Erythroblast (primary cell): ENCODE results near the gene ASIC3.

ENCODE experiments used
- DNase-seq, 2 experiments: peaks; one replicate each; lab custom pipeline; 2025; lab: John Stamatoyannopoulos, UW
- GATA1 ChIP-seq: IDR thresholded peaks from 2 replicates; pipeline ENCODE4 v1.6.1; 2011; ENCODE audit warnings: low read depth, mild to moderate bottlenecking, control low read depth, low read length, moderate library complexity
- POLR2A ChIP-seq: IDR thresholded peaks from 2 replicates; pipeline ENCODE4 v1.6.1; 2011; ENCODE audit warnings: mild to moderate bottlenecking, low read length

Gene ASIC3

GRCh38 chr7:151047976-151048815 lies at the start of gene ASIC3:
Gene ASIC3 (plus strand): TSS chr7:151048531. CDS start chr7:151048886, 355 bp downstream.
- TF ChIP-seq POLR2A (no peak), GATA1 (no peak)
- no peak for DNase-seq

GRCh38 chr7:150999001-150999400 lies 49.3 kb upstream of the ASIC3 start:
- DNase-seq, result no peak
- no peak for TF ChIP-seq GATA1

DNA sequence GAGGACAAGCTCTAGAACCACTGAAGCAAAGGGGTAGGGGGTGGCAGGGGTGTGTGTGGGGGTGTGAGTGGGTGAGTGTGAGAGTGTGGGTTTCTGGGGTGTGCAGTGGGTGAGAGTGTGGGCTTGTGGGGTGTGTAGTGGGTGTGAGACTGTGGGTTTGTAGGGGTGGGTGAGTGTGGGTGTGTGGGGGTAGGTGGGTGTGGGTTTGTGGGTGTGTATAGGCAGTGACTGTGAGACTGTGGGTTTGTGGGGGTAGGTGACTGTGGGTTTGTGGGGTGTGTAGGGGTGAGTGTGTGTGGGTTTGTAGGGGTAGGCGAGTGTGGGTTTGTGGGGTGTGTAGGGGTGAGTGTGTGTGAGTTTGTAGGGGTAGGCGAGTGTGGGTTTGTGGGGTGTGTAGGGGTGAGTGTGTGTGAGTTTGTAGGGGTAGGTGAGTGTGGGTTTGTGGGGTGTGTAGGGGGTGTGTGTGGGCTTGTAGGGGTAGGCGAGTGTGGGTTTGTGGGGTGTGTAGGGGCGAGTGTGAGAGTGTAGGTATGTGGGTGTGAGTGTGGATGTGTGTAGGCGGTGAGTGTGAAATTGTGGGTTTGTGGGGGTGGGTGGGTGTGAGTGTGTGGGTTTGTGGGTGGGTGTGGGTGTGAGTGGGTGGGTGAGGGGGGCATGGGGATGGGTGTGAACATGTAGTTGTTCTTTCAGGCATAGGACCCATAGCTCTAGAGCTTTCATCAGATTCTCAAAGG lies 48.7 kb upstream of the ASIC3 start:
- DNase-seq, result no peak
- TF ChIP-seq GATA1 (no peak), POLR2A (no peak)

DNA sequence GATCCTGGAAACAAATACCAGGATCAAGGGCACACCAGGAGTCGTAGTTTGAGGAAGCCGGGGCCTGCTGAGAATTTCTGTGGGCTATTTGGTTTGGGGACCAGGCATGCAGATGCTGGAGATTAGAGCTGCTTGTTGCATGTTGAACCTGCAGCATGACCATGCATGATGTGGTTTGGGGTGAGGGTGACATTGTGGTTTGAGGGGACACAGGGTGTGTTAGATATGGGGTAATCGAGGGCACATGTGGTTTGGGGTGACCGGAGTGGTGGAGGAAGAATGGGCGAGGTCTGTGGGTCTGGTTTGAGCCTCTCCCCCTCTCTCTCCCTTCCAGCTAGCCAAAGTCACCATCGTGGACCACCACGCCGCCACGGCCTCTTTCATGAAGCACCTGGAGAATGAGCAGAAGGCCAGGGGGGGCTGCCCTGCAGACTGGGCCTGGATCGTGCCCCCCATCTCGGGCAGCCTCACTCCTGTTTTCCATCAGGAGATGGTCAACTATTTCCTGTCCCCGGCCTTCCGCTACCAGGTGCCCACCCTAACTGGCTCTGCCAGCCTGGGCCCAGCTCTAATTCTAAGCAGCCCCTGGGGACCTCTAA lies 47.3 kb upstream of the ASIC3 start:
- TF ChIP-seq POLR2A (no peak), GATA1 (no peak)
- DNase-seq, result peak in 1 of 2 experiments; percentile 49

DNA sequence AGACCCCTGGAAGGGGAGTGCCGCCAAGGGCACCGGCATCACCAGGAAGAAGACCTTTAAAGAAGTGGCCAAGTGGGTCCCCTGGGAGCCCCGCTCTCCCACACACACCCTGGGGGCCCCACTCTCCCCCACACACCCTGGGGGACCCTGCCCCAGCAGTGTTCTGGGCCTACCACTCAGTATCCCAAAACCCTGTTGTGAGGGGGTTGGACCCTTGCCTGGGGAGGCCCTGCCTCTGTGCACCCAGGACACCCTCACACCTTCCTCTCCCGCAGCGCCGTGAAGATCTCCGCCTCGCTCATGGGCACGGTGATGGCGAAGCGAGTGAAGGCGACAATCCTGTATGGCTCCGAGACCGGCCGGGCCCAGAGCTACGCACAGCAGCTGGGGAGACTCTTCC lies 46.8 kb upstream of the ASIC3 start:
- DNase-seq, result no peak
- no peak for TF ChIP-seq GATA1
- no peak for TF ChIP-seq POLR2A

- no peak for DNase-seq
- no peak for TF ChIP-seq POLR2A
- TF ChIP-seq GATA1, result no peak
These were observed 44.8 kb upstream of the ASIC3 start for GRCh38 chr7:151003572-151003971.

- no peak for TF ChIP-seq POLR2A
- no peak for TF ChIP-seq GATA1
These were observed 42.8 kb upstream of the ASIC3 start for GRCh38 chr7:151005566-151005965.

DNA sequence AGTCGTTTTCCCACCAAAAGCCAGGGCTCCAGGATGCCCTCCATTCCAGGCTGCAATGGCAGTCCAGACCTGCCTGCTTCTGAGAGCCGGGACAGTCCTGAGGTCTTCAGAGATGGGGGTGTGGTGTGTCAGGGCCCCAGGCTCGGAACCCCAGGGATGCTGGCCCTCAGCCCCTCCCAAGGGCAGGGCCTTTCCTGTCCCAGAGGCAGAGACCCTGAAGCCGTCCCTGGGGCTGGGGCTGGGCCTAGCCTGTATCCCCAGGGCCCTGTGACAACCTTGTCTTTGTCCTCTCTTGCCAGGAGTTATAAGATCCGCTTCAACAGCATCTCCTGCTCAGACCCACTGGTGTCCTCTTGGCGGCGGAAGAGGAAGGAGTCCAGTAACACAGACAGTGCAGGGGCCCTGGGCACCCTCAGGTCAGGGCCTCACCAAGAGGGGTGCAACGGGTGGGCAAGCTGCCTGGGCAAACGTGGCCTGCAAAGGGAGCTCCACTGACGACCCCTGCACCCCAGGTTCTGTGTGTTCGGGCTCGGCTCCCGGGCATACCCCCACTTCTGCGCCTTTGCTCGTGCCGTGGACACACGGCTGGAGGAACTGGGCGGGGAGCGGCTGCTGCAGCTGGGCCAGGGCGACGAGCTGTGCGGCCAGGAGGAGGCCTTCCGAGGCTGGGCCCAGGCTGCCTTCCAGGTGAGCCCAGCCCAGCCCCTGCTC lies 41.6 kb upstream of the ASIC3 start:
- no peak for DNase-seq
- no peak for TF ChIP-seq GATA1
- TF ChIP-seq POLR2A, result no peak

More at GRCh38 chr7:151005566-151005965, 42.8 kb upstream of the ASIC3 start:
- no peak for DNase-seq

DNA sequence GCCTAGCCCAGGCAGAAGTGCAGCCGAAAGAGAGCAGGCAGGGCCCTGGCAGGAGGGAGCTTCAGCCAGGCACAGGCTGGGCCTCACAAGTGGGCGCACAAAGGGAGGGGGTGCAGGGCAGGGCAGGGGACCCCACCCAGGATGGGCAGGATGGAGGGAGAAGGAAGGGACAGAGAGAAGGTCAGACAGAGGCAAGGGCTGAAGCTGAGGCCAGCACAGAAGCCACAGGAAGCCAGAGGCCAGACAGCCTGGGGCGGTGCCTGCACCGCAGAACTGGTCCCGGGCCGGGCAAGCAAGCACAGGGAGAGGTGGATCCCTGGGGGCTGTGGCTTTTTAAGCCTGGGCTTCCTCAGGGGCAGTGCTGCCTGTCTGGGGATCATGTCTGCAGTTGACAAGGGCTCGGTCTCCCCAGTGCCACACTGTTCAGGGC lies 40.8 kb upstream of the ASIC3 start:
- no peak for TF ChIP-seq POLR2A
- no peak for TF ChIP-seq GATA1
- no peak for DNase-seq

DNA sequence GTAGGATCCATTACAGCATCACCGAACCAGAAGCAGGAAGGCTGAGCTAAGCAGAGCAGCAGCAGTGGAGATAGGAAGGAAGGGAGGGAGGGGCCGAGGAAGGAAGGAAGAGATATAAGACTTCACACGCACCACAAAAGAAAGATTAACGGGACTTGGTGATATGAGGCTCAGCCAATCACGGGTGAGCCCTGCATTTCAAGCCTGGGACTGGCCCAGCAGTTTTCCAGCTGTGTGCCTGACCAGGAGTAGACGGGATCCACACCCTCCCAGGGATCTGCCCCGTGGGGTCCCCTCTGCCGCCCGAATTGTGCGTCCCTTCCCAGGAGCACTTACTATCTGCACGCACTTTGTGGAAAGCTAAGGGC lies 40.2 kb upstream of the ASIC3 start:
- peak; percentile 78 to 86 for DNase-seq
- TF ChIP-seq GATA1, result no peak
- TF ChIP-seq POLR2A, result no peak

- no peak for TF ChIP-seq GATA1
- peak; percentile 45 for TF ChIP-seq POLR2A
- DNase-seq, result peak; percentile 87 to 89
These were observed 39.6 kb upstream of the ASIC3 start for GRCh38 chr7:151008511-151009323.

- DNase-seq, result peak in 1 of 2 experiments; percentile 30
- TF ChIP-seq GATA1 (no peak), POLR2A (no peak)
These were observed 38.8 kb upstream of the ASIC3 start for GRCh38 chr7:151009327-151010036.

GRCh38 chr7:151010037-151010306 lies 38.4 kb upstream of the ASIC3 start:
- no peak for TF ChIP-seq POLR2A
- TF ChIP-seq GATA1, result no peak
- DNase-seq, result no peak
